Mucosa of stomach (tissue), 1 donor: ENCODE measurements around the gene HERC2.
"Not testable (repeated sequence)": the region's sequence is repeated elsewhere in the genome, so short reads cannot be mapped to it uniquely, and the experiment has no call there.

Experiments used
- H3K27me3 ChIP-seq: one replicate; pipeline ENCODE4 v1.7.0; 2013; ENCODE audit warnings: mild to moderate bottlenecking, low read length; ENCODE audit not compliant: control insufficient read depth, insufficient read depth
- H3K36me3 ChIP-seq: one replicate; pipeline ENCODE4 v1.7.0; 2013; ENCODE audit warnings: low read length; ENCODE audit not compliant: control insufficient read depth, insufficient read depth
- H3K4me1 ChIP-seq: one replicate; pipeline ENCODE4 v1.7.0; 2013; ENCODE audit warnings: mild to moderate bottlenecking, low read length; ENCODE audit not compliant: control insufficient read depth, insufficient read depth
- H3K4me3 ChIP-seq: one replicate; pipeline ENCODE4 v1.7.0; 2013; ENCODE audit warnings: low read length
- H3K9ac ChIP-seq: one replicate; pipeline ENCODE4 v1.7.0; 2013; ENCODE audit warnings: mild to moderate bottlenecking, low read length, moderate library complexity
- H3K9me3 ChIP-seq: one replicate; pipeline ENCODE4 v1.7.0; 2013; ENCODE audit warnings: mild to moderate bottlenecking, low read length, moderate library complexity; ENCODE audit not compliant: control insufficient read depth
- donor health status: Pancreatic carcinoma.

The HERC2 gene

DNA sequence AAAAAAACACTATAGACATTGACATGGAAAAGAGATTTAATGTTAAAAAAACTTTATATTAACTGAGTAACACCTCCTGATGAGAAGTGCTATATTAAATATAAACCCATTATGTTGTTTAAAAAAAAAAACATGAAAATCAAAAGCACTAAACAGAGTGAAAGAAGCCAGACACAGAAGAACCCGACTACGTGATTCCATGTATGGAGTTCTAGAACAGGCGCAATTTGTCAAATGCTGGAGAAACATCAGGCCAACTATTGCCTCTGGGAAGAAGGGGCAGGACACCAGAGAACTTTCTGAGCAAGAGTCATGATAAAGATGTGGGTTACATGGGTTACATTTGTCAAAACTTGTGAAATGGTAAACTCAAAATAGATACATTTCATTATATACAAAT, 24.5 kb downstream of the HERC2 start:
- H3K36me3 ChIP-seq, H3K27me3 ChIP-seq, H3K4me1 ChIP-seq, H3K9ac ChIP-seq, H3K4me3 ChIP-seq, H3K9me3 ChIP-seq: not testable (repeated sequence)

DNA sequence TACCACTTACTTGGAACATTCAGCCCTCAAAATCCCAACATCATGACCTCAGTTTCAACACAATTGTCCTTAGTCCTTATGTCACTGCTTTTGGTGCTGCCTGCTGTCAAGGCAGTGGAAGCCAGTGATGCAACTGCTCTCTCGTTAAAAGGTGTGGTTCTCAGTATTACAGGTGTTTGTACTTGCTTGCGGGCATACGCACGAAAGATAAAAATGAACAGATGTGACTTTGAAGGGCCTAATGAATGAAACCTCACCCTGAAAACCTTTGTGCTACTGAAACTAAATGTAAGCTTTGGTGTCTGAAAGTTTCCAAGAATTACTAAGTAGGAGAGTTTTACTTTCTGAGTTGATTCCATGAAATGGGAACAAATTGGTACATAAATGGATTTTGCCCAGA, 25.2 kb downstream of the HERC2 start:
- H3K4me1 ChIP-seq, H3K9me3 ChIP-seq, H3K36me3 ChIP-seq, H3K9ac ChIP-seq, H3K4me3 ChIP-seq, H3K27me3 ChIP-seq: not testable (repeated sequence)

GRCh38 chr15:28295009-28295563, 26.9 kb downstream of the HERC2 start:
- not testable (repeated sequence) for H3K9me3 ChIP-seq, H3K4me1 ChIP-seq, H3K36me3 ChIP-seq, H3K4me3 ChIP-seq, H3K9ac ChIP-seq, H3K27me3 ChIP-seq

DNA sequence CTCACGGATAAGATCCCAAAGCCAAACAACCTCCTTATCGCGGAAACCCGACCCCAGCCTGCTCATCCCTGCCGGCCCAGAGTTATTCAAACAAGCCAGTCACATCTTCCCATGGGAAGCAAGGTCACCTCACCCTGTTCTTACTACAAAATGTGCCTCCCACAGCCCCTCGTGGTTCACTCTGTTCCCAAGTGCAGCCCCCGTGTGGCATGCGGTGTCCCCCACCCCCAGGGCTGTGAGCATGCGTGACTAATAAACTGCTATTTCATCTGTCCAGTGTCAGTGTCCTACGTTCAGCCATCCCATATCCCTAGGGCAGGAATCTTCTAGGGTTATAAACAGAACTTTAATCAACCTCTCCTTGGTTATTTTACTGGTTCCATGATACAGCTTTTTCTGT, 27.4 kb downstream of the HERC2 start:
- not testable (repeated sequence) for H3K4me1 ChIP-seq, H3K9me3 ChIP-seq, H3K27me3 ChIP-seq, H3K36me3 ChIP-seq, H3K4me3 ChIP-seq, H3K9ac ChIP-seq

GRCh38 chr15:28289694-28290463, 32.1 kb downstream of the HERC2 start:
- Histone ChIP-seq H3K9ac (no peak overlapping the region), H3K4me3 (no peak overlapping the region), H3K9me3 (no peaks in the 10 kb centered on the region), H3K27me3 (no peaks in the 10 kb centered on the region), H3K36me3 (no peaks in the 10 kb centered on the region), H3K4me1 (no peaks in the 10 kb centered on the region)

- not testable (repeated sequence) for H3K27me3 ChIP-seq, H3K9me3 ChIP-seq, H3K4me3 ChIP-seq
Measured at GRCh38 chr15:28288830-28289693, 32.9 kb downstream of the HERC2 start.

DNA sequence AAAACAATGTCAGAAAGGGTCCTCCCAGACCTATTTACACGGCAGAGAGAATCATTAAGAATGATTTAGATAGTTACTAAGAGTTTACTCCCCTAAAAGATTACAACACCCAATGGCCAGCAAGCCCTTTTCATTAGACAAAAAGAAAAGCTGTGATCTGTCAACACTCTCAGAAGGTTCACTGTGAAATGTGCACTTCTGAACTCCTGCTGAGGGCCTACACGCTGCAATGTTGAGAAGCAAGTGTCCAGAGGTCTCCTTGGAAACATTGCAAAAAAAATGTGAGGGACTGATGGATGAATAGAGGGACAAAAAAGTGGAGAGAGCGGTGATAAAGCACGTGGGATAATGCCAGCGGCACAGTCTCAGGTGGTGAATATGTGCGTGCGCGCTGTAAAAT, 35.3 kb downstream of the HERC2 start:
- not testable (repeated sequence) for H3K4me3 ChIP-seq, H3K27me3 ChIP-seq, H3K9me3 ChIP-seq, H3K36me3 ChIP-seq, H3K9ac ChIP-seq, H3K4me1 ChIP-seq

More at GRCh38 chr15:28288830-28289693, 32.9 kb downstream of the HERC2 start:
- not testable (repeated sequence) for H3K4me1 ChIP-seq, H3K36me3 ChIP-seq, H3K9ac ChIP-seq

DNA sequence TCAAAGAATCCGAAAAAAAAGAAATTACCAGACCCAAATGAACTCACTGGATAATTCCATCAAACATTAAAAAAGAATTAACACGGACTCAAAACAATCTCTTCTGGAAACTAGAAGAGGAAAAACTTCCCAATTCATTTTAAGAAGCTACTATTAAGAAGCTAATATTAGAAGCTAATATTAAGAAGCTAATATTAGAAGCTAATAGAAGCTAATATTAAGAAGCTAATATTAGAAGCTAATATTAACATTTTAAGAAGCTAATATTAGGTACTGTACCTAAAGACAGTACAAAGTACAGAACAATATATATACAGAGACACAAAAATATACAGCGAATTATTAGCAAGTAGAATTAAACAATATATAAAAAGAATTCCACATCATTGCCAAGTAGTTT, 35.9 kb downstream of the HERC2 start:
- Histone ChIP-seq H3K9me3 (no peaks in the 10 kb centered on the region), H3K9ac (no peak overlapping the region), H3K27me3 (no peaks in the 10 kb centered on the region), H3K4me1 (no peaks in the 10 kb centered on the region), H3K4me3 (no peak overlapping the region), H3K36me3 (no peaks in the 10 kb centered on the region)

GRCh38 chr15:28281876-28282275, 40.1 kb downstream of the HERC2 start:
- Histone ChIP-seq H3K4me3 (no peak overlapping the region), H3K4me1 (no peaks in the 10 kb centered on the region), H3K36me3 (no peaks in the 10 kb centered on the region), H3K9me3 (no peaks in the 10 kb centered on the region), H3K27me3 (no peaks in the 10 kb centered on the region), H3K9ac (no peak overlapping the region)

DNA sequence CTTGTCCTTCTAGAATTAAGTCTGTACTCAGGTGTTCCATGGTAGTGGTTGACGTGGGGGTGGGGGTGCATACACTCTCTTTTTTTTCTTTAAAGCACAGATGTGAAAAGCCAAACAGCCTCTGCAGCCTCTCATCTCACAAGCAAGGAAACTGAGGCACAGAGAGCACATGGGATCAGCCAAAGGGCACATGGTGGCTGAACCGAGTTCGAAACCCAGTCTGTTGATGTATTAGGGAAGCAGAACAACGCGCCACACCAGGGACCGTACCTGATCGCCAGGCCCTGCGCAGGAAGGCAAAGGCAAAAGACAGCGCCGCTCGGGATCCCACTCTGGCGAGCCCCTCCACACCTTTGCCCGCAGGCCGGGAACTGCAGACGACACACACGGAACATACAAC, 47.3 kb downstream of the HERC2 start:
- Histone ChIP-seq H3K9me3 (no peaks in the 10 kb centered on the region), H3K27me3 (no peaks in the 10 kb centered on the region), H3K36me3 (no peaks in the 10 kb centered on the region)

GRCh38 chr15:28273873-28274610, 47.9 kb downstream of the HERC2 start:
- H3K9ac ChIP-seq: no peak overlapping the region
- H3K4me1 ChIP-seq: no peaks in the 10 kb centered on the region
- H3K36me3 ChIP-seq: no peaks in the 10 kb centered on the region
- no peaks in the 10 kb centered on the region for H3K27me3 ChIP-seq
- H3K9me3 ChIP-seq: no peaks in the 10 kb centered on the region
- no peak overlapping the region for H3K4me3 ChIP-seq

More for the DNA sequence above, 47.3 kb downstream of the HERC2 start:
- H3K9ac ChIP-seq: no peak overlapping the region
- no peak overlapping the region for H3K4me3 ChIP-seq
- no peaks in the 10 kb centered on the region for H3K4me1 ChIP-seq

GRCh38 chr15:28273468-28273867, 48.5 kb downstream of the HERC2 start:
- no peaks in the 10 kb centered on the region for H3K4me1 ChIP-seq
- no peaks in the 10 kb centered on the region for H3K9me3 ChIP-seq
- no peak overlapping the region for H3K9ac ChIP-seq
- H3K4me3 ChIP-seq: no peak overlapping the region
- no peaks in the 10 kb centered on the region for H3K27me3 ChIP-seq
- H3K36me3 ChIP-seq: no peaks in the 10 kb centered on the region
